ENCODE results near the gene TPRG1.

Gene TPRG1

DNA sequence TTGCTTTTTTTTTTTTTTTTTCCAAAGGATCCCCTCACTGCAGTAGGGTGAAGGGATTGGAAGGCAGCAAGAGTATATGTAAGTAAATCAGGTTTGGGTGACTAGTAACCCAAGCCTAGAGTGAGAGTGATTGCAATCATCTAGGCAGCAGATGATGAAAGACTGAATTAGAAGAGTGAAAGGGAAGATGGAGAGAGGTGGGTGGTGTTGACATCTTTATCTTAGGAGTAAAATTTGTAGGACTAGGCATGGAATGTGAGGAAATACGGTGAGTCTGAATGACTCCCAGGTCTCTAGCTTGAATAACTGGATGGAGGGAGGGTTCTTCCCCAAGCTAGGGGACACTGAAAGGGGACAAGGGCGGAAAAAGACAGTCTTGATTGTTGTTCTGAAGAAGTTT, 63.4 kb downstream of the TPRG1 start:
- Histone ChIP-seq H3K4me3 (no peak overlapping the region), H3K27ac (no peak overlapping the region)
- TF ChIP-seq, protein P1, sequence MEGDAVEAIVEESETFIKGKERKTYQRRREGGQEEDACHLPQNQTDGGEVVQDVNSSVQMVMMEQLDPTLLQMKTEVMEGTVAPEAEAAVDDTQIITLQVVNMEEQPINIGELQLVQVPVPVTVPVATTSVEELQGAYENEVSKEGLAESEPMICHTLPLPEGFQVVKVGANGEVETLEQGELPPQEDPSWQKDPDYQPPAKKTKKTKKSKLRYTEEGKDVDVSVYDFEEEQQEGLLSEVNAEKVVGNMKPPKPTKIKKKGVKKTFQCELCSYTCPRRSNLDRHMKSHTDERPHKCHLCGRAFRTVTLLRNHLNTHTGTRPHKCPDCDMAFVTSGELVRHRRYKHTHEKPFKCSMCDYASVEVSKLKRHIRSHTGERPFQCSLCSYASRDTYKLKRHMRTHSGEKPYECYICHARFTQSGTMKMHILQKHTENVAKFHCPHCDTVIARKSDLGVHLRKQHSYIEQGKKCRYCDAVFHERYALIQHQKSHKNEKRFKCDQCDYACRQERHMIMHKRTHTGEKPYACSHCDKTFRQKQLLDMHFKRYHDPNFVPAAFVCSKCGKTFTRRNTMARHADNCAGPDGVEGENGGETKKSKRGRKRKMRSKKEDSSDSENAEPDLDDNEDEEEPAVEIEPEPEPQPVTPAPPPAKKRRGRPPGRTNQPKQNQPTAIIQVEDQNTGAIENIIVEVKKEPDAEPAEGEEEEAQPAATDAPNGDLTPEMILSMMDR (IDR thresholded peaks at IDR 0.05): no peak
- DNase-seq (ENCODE audit: low spot score): no peak

DNA sequence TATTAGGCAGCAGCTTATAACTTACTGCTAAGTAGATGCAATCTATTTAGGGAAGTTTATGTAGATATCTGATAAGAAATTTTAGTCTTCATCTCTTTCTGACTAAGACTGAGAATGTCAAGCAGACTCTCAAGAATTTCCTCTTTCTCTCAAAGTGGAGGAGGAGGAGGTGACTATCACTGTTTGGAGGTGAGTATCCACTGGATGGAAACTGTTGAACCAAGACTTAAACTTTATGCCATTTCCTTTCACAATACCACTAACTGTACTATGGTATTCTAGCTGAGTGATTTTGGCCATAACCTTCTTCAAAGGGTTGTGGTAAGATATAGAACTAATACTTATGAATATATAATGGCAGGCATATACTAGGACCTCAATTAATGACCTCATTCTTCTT, 64.6 kb downstream of the TPRG1 start:
- H3K27ac ChIP-seq: no peak overlapping the region
- no peak overlapping the region for H3K4me3 ChIP-seq
- TF ChIP-seq, protein P1 (IDR thresholded peaks at IDR 0.05): no peak
- no peak for DNase-seq (ENCODE audit: low spot score)

DNA sequence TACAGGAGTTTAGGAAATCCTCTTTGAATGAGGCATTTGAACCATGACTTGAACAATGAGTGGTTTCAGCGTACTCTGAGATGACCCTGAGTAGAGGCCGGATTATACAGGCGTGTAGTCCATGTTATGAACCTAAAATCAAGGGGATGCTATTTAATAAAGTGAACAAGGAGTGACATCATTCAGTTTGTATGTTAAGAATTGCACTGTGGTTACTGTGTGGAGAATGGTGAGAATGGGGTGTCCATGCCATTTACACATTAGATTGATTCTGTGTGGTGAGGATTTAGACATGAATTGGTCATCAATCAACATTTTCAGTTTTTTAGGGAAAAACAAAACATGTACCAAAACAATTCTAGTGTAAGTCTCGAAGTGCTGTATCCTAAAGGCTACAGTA, 65.8 kb downstream of the TPRG1 start:
- Histone ChIP-seq H3K4me3 (no peak overlapping the region), H3K27ac (no peak overlapping the region)
- TF ChIP-seq, protein P1 (IDR thresholded peaks at IDR 0.05): no peak
- no peak for DNase-seq (ENCODE audit: low spot score)

DNA sequence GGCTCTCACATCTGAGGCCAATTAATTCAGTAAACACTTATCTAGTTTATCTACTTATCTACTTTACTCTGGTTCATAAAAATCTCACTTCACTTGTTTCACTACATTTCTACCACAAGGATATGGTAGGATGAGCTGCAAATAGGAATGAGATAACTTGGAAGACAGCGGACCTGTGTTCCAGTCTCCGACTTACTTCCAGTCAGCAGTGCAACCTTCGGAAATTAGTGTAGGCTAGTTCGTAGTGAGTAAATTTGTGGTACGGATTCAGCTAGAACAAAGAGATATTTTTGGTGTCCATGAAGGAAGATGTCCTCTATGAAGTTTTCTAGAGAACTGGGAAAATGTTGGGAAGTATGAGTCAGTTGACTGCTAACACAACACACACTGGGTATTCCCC, 66.3 kb downstream of the TPRG1 start:
- no peak overlapping the region for H3K27ac ChIP-seq
- TF ChIP-seq, protein P1 (IDR thresholded peaks at IDR 0.05): no peak
- H3K4me3 ChIP-seq: no peak overlapping the region
- no peak for DNase-seq (ENCODE audit: low spot score)

DNA sequence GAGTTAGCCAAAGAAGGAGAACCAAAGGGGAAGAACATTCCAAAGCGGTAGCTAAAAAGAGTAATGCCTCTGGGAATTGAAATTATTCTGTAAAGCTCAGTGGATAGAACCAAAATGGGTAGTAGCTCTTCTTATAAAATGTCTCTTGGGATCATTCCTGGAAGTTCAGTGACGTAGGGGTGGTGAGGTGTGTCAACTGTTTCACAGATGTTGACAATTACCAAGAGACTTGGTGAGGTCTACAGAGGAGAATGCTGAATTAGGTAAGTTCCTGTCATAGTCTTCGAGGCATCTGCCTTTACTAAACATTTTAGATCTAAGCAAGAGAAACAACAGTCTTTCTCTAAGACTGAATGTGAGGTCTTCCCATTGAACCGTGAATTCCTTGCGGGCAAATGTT, 67.8 kb downstream of the TPRG1 start:
- H3K4me3 ChIP-seq: no peak overlapping the region
- no peak for DNase-seq (ENCODE audit: low spot score)
- H3K27ac ChIP-seq: no peak overlapping the region
- TF ChIP-seq, protein P1 (IDR thresholded peaks at IDR 0.05): no peak

DNA sequence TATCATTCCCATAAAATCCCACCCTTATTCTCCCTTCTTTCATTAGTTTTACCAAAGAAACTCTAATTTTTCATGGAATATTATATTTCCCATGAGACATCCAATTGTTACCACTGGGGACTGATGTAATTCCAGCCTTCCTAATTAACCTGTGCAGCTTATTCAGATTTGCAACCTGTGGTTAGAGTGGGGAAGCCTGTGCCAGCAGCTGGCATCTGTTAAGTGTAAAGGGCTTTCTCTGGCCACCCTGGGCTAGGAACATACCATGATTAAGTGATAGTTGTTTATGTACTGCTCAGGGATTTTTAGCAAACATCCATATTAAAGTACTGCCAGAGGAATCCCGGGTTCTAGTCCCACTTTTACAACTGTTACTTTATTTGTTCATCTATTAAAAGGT, 78.2 kb downstream of the TPRG1 start:
- no peak for DNase-seq (ENCODE audit: low spot score)
- Histone ChIP-seq H3K4me3 (no peak overlapping the region), H3K27ac (no peak overlapping the region)
- TF ChIP-seq, protein P1 (IDR thresholded peaks at IDR 0.05): no peak

DNA sequence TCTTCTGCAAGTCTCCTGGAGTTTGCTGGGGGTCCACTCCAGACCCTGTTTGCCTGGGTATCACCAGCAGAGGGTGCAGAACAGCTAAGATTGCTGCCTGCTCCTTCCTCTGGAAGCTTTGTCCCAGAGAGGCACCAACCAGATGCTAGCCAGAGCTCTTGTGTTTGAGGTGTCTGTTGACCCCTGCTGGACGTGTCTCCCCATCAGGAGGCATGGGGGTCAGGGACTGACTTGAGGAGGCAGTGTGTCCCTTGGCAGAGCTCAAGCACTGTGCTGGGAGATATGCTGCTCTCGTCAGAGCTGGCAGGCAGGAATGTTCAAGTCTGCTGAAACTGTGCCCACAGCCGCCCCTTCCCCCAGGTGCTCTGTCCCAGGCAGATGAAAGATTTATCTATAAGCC, 86.5 kb downstream of the TPRG1 start:
- TF ChIP-seq, protein P1 (IDR thresholded peaks at IDR 0.05): no peak
- DNase-seq (ENCODE audit: low spot score): no peak
- Histone ChIP-seq H3K4me3 (no peak overlapping the region), H3K27ac (no peak overlapping the region)

Measured in coronary artery (tissue), 2 donors.